Stimulated activated effector memory CD8-positive, alpha-beta T cell treated with anti-CD3 and anti-CD28 coated beads, Interleukin-12 subunit alpha, Interleukin-12 subunit beta, amount 100 ng/mL, for 72 hours (primary cell): ENCODE measurements around the gene C12orf42.

ENCODE experiments used
- ATAC-seq: fragments of 150-1000 bp; cut with Tn5 transposase; 2 replicates; pipeline ENCODE4 v1.10.0; 2021
- DNase-seq, 2 donors: peaks; one replicate each; pipeline ENCODE4 v3.0.0; 2021 to 2022; ENCODE audit warnings: low spot score in 2 of 2
- H3K27ac Mint-ChIP-seq: one replicate; pipeline ENCODE4 v1.8.0; 2022; ENCODE audit warnings: mild to moderate bottlenecking, mixed read lengths
- H3K36me3 Mint-ChIP-seq: one replicate; pipeline ENCODE4 v1.8.0; 2022; ENCODE audit warnings: mild to moderate bottlenecking, mixed read lengths
- H3K4me1 Mint-ChIP-seq: one replicate; pipeline ENCODE4 v1.8.0; 2022; ENCODE audit warnings: mixed read lengths
- H3K4me3 Mint-ChIP-seq: one replicate; pipeline ENCODE4 v1.8.0; 2022; ENCODE audit warnings: mild to moderate bottlenecking, mixed read lengths
- H3K9me3 Mint-ChIP-seq: one replicate; pipeline ENCODE4 v1.8.0; 2022; ENCODE audit warnings: mixed read lengths

The C12orf42 gene

DNA sequence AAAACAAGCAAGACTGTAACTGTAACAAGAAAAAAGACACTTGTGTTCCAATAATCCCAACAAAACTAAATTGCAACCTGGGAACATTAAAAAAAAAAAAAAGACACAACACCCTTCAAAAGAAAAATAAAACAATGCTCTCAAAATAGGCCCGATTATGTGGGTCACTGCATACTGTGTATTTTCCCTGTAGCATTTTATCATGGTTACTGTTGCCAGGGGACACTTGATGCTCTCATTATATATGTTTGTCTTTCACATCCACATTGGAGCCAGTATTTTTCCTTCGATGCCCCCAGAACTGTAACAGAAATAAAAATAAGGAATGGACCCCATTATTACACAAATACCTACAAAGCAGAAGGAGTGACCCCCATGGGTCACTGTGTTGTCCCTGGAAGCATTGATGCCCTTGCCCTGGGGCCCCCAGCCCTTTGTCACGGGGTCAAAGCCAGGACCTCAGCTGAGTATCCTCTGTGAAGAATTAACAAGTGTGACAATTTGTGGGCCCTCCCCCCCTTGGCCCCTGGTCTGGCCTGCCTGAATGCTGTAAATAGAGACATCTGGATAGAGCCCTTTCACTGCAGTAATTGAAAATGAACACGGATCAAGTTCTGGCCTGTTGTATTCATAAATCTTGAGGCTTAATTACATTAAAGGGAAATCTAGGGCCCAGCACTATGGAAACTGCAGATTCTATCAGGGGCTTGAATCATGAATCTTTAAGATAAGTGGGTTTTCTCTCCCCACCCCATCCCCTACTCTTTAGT is 72.8 kb downstream of the C12orf42 start:
- Mint-ChIP-seq H3K4me1 (peaks cover 6% of the 10 kb centered on the region), H3K4me3 (no peak overlapping the region)

DNA sequence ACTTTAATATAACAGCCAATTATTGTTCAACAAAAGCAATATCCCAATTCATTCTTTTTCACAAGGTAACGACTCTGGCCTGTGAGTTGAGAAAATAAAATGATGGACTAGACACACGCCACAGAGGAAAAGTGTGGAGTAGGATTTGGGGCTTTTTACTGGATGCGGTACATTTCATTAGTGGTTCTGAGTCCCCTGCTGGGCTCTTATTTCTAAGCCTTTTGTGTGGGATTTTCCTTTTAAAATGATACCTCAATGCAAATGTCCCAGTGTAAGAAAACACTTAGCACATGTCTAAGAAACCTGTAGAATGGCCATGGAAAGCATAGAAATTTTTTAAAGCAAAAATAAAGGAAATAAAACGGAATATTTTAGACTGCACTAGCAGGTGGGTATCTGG is 73.4 kb downstream of the C12orf42 start:
- H3K9me3 Mint-ChIP-seq, result peaks cover 5% of the 10 kb centered on the region
- ATAC-seq (no peak), DNase-seq (no peak)
- H3K4me3 Mint-ChIP-seq, result no peak overlapping the region
- H3K27ac Mint-ChIP-seq, result no peak overlapping the region
- peaks cover 1% of the 10 kb centered on the region for H3K4me1 Mint-ChIP-seq
- H3K36me3 Mint-ChIP-seq, result no peaks in the 10 kb centered on the region

More for the DNA sequence above, 72.8 kb downstream of the C12orf42 start:
- DNase-seq (no peak), ATAC-seq (no peak)
- peaks cover 11% of the 10 kb centered on the region for H3K9me3 Mint-ChIP-seq
- no peaks in the 10 kb centered on the region for H3K36me3 Mint-ChIP-seq
- no peak overlapping the region for H3K27ac Mint-ChIP-seq

DNA sequence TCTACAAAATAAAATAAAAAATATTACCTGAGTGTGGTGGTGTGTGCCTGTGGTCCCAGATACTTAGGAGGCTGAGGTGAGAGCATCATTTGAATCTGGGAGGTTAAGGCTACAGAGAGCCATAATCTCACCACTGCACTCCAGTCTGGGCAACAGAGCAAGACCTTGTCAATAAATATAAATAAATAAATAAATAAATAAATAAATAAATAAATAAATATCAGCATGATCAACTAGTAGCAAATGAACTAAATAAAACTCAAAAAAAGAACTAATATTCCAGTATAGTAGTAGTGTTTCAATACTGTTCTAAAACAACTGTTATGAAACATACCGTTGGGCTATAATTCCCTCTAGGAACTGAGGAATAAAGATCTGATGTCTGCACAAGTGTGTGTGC is 74.4 kb downstream of the C12orf42 start:
- Mint-ChIP-seq H3K4me3 (no peak overlapping the region), H3K9me3 (peaks cover 2% of the 10 kb centered on the region), H3K27ac (no peak overlapping the region), H3K4me1 (no peaks in the 10 kb centered on the region), H3K36me3 (no peaks in the 10 kb centered on the region)
- ATAC-seq (no peak), DNase-seq (no peak)

DNA sequence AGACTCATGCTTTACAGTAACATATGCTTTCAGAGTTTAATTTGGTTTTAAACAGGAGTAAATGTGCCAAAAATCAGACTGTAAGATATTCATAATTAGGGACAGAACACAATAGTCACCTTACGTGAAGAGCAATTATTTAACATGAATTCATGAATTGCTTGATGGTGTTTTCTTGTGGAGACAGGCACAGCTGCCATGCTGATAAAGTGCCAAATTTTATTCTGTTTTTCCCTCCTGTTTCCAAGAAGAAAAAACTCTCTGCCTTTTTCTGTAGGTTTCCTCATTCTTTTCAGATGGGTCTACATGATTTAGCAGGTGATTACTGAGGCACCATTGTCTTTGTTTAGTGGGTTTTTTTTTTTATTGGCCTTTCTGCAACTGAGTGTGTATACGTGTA is 80.1 kb downstream of the C12orf42 start:
- DNase-seq, result no peak
- H3K4me3 Mint-ChIP-seq, result no peak overlapping the region
- ATAC-seq, result no peak

DNA sequence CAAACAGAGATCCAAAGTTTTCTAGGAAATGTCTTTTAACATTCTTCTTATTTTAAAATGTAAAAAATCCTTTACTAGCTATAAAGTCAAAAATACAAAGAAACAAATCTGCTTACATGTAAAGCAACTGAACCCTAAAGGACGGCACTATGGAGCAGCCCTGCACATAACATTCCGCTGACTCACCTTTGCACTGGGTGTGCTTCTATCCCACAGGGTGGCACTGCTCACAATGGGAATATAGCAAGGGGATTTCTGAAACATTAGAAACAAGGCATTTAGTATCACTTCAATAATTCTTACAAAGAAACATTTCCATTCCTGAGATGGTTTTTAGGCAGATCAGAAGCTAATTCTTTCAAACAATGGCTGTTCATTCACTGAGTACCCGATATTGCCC is 94.3 kb downstream of the C12orf42 start:
- H3K9me3 Mint-ChIP-seq, result no peaks in the 10 kb centered on the region

More for the DNA sequence above, 80.1 kb downstream of the C12orf42 start:
- Mint-ChIP-seq H3K36me3 (no peaks in the 10 kb centered on the region), H3K9me3 (no peaks in the 10 kb centered on the region), H3K4me1 (no peaks in the 10 kb centered on the region), H3K27ac (no peak overlapping the region)

DNA sequence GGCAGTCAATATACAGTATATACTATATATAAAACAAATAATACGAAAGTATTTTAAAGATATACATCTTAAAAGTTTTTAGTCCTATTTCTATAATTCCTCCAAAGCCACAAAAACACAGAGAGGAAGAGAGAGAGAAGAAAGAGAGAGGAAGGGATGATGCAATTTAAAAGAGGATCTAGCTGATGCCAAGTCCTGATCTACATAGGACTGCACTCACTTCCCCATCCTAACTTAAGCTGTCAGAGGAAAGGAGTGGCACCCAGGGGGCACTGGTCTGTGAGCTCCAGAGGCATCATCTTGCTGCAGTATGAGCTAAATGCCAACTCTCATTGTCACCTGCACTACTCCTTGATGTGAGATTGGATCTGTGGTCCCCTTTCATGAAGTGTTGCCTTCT is 95.8 kb downstream of the C12orf42 start:
- no peak overlapping the region for H3K4me3 Mint-ChIP-seq
- no peaks in the 10 kb centered on the region for H3K36me3 Mint-ChIP-seq
- no peak overlapping the region for H3K27ac Mint-ChIP-seq
- DNase-seq (no peak), ATAC-seq (no peak)
- H3K9me3 Mint-ChIP-seq, result no peaks in the 10 kb centered on the region
- no peaks in the 10 kb centered on the region for H3K4me1 Mint-ChIP-seq

More for the DNA sequence above, 94.3 kb downstream of the C12orf42 start:
- Mint-ChIP-seq H3K36me3 (no peaks in the 10 kb centered on the region), H3K27ac (no peak overlapping the region), H3K4me1 (no peaks in the 10 kb centered on the region), H3K4me3 (no peak overlapping the region)
- ATAC-seq (no peak), DNase-seq (no peak)

DNA sequence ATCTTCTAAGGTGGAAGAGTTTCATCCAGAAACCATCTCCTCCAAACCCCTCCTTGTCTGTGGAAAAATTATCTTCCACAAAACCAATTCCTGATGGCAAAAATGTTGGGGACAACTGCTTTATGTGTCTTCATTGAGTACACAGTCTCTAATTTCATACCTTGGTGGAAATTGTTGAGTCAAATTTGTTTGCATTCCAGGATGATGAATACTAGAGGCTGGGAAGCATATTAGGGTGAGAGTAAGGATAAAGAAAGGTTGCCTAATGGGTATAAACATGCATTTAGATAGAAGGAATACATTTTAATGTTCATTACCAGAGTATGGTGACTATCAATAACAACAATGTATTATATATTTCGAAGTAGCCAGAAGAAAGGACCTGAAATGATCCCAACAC is 98.2 kb downstream of the C12orf42 start:
- Mint-ChIP-seq H3K4me1 (no peaks in the 10 kb centered on the region), H3K4me3 (no peak overlapping the region), H3K27ac (no peak overlapping the region), H3K9me3 (no peaks in the 10 kb centered on the region), H3K36me3 (no peaks in the 10 kb centered on the region)
- DNase-seq (no peak), ATAC-seq (no peak)

DNA sequence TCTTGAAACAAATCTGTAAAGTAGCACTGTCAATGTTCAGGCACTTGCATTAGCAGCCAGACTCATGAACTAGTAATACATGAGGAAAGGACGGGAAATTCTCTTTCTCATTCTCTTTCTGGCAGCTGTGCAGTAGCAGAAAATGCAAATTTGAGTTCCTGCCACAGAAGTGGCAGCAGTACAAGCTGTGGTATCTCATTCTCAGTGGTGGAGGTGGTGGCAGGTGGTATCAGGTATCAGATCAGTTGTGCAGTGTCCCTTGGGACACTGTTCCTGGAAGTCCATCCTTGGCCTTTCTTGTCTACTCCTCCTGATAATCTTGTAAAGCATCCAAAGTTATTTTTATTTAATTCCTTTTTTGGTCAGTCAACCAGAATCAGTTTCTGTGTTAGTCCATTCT is 103.0 kb downstream of the C12orf42 start:
- H3K27ac Mint-ChIP-seq, result no peak overlapping the region
- H3K4me1 Mint-ChIP-seq, result no peaks in the 10 kb centered on the region
- no peak overlapping the region for H3K4me3 Mint-ChIP-seq
- no peaks in the 10 kb centered on the region for H3K36me3 Mint-ChIP-seq
- DNase-seq (no peak), ATAC-seq (no peak)
- peaks cover 7% of the 10 kb centered on the region for H3K9me3 Mint-ChIP-seq

DNA sequence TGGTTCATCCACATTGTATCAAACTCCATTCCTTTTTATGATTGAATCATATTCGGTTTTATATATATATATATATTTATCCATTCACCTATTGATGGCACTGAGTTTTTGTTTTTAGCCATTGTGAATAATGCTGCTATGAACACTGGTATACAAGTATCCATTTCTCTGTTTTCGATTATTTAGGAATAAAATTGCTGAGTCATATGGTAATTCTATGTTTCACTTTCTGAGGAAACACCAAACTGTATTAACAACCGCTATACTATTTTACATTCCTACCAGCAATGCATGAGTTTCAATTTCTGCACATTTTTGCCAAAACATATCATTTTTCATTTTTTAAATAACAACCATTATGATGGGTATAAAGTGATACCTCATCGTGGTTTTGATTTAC is 104.7 kb downstream of the C12orf42 start:
- no peak overlapping the region for H3K4me3 Mint-ChIP-seq

DNA sequence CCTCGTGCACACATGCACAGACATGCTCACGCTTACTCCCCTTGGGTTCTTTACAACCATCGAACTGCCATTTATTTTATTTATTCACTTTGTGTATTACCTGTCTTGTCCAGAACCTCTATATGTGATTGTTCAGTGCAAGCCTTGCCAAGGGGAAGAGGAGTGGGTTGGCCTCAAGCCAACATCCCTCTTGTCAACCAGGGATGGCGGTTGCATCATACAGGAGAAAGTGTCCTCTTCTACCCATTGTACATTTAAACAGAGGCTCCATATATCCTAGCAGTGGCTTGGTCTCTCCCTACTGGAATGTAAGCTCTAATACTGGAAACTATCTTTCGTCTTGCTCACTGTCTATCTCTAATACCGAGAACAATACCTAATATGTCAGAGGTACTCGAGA is 108.4 kb downstream of the C12orf42 start:
- H3K27ac Mint-ChIP-seq, result no peak overlapping the region
- no peak overlapping the region for H3K4me3 Mint-ChIP-seq
- no peaks in the 10 kb centered on the region for H3K4me1 Mint-ChIP-seq
- ATAC-seq (no peak), DNase-seq (no peak)
- peaks cover 12% of the 10 kb centered on the region for H3K9me3 Mint-ChIP-seq
- no peaks in the 10 kb centered on the region for H3K36me3 Mint-ChIP-seq

More for the DNA sequence above, 104.7 kb downstream of the C12orf42 start:
- DNase-seq, result no peak
- Mint-ChIP-seq H3K36me3 (no peaks in the 10 kb centered on the region), H3K27ac (no peak overlapping the region), H3K4me1 (no peaks in the 10 kb centered on the region), H3K9me3 (peaks cover 12% of the 10 kb centered on the region)
- no peak for ATAC-seq

DNA sequence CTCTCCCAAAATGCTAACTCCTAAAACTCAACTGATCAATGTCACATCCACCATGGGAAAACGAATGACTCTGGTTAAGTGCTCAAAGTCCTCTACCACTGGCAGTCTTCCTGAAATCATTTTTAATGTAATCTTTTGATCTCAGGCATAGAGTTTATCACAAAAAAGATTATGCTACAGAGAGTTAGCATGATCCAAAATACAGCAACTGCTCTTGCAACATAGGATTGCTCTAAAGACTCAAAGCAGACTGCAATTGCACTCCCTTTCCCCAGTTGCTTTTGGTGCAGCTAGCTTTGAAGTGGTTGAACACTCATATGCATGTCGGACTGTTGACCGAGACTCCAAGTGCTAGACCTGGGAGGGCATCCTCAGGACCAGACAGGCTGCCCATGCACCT is 109.3 kb downstream of the C12orf42 start:
- H3K36me3 Mint-ChIP-seq, result no peaks in the 10 kb centered on the region
- ATAC-seq (no peak), DNase-seq (no peak)
- H3K4me1 Mint-ChIP-seq, result no peaks in the 10 kb centered on the region
- peaks cover 12% of the 10 kb centered on the region for H3K9me3 Mint-ChIP-seq
- no peak overlapping the region for H3K4me3 Mint-ChIP-seq
- no peak overlapping the region for H3K27ac Mint-ChIP-seq

DNA sequence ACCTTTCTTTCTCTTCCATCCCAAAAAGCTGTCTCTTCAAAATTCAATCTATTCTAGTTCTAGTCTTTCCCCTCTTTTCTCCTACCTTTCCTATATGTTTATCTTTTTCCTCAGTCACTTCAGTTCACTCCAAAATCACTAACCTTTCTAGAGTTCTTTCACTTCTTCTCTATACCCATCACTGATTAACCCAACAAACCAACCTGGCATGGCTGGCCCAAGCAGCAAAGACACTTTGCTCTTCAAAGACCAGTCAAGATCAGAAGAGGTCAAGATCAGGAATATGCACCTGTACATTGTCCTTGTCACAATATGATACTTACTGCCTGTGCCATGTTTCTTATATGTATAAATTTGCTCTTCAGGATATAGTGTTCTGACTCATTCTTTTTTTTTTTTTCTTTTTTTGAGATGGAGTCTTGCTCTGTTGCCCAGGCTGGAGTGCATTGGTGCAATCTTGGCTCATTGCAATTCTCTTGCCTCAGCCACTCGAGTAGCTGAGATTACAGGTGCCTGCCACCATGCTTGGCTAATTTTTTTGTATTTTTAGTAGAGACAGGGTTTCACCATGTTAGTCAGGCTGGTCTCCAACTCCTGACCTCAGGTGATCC is 112.9 kb downstream of the C12orf42 start:
- Mint-ChIP-seq H3K27ac (no peak overlapping the region), H3K4me3 (no peak overlapping the region), H3K4me1 (no peaks in the 10 kb centered on the region), H3K36me3 (no peaks in the 10 kb centered on the region), H3K9me3 (peaks cover 6% of the 10 kb centered on the region)
- no peak for ATAC-seq
- DNase-seq, result no peak

DNA sequence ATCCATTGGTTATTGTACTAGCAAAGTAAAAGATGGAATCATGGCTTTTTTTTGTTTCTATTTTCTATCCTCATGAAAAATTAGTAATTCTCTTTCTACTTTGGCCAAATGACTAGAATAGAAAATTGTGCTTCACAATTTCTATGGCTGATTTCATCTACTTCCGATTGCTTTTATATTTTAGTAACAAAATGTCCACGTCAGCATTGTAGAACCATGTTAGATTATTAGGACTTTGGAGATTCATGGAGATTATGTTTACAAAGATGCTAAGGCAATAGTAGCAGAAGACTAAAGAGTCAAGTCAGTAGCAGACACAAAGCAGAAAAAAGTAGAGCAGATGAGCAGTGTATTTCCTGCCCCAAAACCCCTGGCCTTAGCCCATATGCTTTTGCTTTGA is 113.6 kb downstream of the C12orf42 start:
- Mint-ChIP-seq H3K4me1 (no peaks in the 10 kb centered on the region), H3K27ac (no peak overlapping the region), H3K36me3 (no peaks in the 10 kb centered on the region), H3K9me3 (peaks cover under 1% of the 10 kb centered on the region), H3K4me3 (no peak overlapping the region)
- DNase-seq (no peak), ATAC-seq (no peak)

DNA sequence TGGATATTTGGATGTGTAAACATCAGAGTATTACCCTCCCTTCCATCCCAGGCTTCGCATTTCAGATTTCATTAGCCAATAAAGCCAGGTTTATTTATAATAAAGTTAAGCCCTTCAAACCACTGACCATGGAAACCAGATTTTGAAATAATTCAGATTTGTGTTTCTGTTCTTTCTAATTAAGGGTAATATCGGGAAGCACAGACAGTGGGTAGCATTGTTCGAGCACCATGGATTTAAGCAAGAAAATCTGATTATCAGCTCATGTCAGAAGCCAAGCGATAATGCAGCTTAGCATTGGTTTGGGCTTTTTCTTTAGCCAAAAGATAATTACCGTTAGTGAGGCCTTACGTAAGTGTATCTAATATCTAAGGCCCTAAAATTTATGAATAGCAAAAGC is 116.1 kb downstream of the C12orf42 start:
- no peaks in the 10 kb centered on the region for H3K9me3 Mint-ChIP-seq
- H3K4me1 Mint-ChIP-seq, result no peaks in the 10 kb centered on the region
- no peak overlapping the region for H3K4me3 Mint-ChIP-seq
- ATAC-seq (no peak), DNase-seq (no peak)
- no peak overlapping the region for H3K27ac Mint-ChIP-seq
- H3K36me3 Mint-ChIP-seq, result no peaks in the 10 kb centered on the region

DNA sequence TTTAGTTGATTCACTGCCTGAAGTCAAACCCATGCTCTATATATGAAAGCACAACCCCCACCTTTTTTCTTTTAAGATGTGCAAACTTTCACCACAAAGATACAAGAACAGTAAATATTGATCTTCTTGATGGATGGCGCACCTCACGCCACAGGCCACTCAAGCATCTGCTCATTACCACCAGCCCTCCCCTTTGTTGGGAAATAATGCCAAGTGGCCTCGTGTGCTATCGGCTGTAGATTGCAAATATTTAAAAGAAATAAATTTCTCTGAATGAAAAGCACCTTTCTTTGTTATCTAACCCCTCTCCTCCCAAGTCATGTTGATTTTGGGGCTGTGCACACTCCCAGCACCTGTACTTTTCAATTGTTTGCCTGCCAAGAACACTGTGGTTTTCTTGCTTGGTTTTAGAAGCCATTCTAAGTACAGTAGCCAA is 122.7 kb downstream of the C12orf42 start:
- ATAC-seq (no peak), DNase-seq (no peak)
- no peaks in the 10 kb centered on the region for H3K36me3 Mint-ChIP-seq
- H3K4me1 Mint-ChIP-seq, result no peaks in the 10 kb centered on the region
- no peaks in the 10 kb centered on the region for H3K9me3 Mint-ChIP-seq
- H3K27ac Mint-ChIP-seq, result no peak overlapping the region
- H3K4me3 Mint-ChIP-seq, result no peak overlapping the region

DNA sequence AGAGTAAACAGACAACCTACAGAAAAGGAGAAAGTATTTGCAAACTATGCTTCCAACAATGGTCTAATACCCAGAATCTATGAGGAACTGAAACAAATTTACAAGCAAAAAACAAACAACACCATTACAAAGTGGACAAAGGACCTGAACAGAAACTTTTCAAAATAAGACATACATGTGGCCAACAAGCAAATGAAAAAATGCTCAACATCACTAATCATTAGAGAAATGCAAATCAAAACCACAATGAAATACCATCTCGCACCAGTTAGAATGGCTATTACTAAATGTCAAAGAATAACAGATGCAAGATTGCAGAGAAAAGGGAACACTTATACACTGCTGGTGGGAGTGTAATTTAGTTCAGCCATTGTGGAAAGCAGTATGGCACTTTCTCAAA is 125.8 kb downstream of the C12orf42 start:
- Mint-ChIP-seq H3K36me3 (no peaks in the 10 kb centered on the region), H3K27ac (no peak overlapping the region), H3K9me3 (peaks cover 7% of the 10 kb centered on the region), H3K4me3 (no peak overlapping the region), H3K4me1 (no peaks in the 10 kb centered on the region)
- DNase-seq, result no peak
- ATAC-seq, result no peak
